ENCODE data around the gene KRT27.

KRT27 gene

DNA sequence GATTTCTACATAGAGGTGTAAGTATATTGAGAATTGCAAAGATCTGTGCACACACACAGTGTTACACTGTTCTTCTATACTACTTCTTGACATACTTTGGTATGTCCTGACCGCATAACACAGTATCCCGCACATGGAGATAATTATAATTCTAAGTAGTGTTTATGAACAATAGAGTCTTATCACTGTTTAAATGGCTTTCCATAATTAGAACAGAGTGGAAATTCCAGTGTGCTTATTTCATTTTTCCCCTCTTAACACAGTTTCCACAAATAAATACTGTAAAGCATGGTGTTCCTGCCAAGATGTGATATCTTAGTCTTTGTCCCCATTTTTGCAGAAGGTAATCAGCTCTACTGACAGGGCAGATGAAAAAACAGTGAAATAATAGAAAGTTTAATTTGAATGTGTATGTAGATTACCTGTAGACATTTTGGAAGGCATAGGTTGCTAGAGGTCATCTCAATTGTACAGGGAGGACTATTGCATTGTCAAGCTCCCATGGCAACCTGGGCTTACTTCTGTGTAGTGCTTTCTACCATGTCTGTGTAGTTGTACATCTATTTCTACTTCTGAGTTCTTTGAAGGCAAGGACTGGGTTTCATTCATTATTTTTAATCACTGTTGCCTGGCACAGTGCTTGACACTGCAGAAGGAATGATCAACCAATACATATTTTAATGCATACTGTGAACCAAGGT is 27.5 kb upstream of the KRT27 start:
- H3K4me1 ChIP-seq (ENCODE audit: control insufficient read depth, insufficient read depth, low read length, unreplicated experiment) = peaks cover 6% of the 10 kb centered on the region
- no peaks in the 10 kb centered on the region for H3K36me3 ChIP-seq (ENCODE audit: insufficient read depth, low read length)
- no peak overlapping the region for H3K4me3 ChIP-seq (ENCODE audit: low read depth, low read length)
- peaks cover 47% of the 10 kb centered on the region for H3K27me3 ChIP-seq (ENCODE audit: insufficient read depth, low read length)
- no peak overlapping the region for H3K27ac ChIP-seq (ENCODE audit: low read depth, low read length)
- no peaks in the 10 kb centered on the region for H3K79me2 ChIP-seq (ENCODE audit: control insufficient read depth, insufficient read depth, low read length, unreplicated experiment)
- no peak overlapping the region for H2AFZ ChIP-seq (ENCODE audit: low read length, unreplicated experiment)

DNA sequence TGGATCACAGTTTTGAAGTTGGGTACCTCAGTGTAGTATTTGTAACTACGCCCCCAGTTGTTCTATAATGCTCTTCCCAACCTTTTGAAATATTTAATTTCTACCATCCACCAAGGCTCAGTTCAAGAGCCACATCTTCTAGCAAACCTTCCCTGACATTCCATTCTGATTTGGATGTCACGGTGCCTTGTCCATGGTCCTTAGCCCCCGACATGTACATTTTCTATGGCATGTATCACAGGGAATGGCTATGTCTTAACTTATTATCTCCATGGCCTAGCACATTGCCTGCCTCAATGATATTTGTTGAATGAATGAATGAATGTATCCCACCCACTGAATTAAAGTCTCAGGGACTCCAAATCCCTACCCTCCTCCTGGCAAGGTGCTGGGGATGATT is 23.8 kb upstream of the KRT27 start:
- Histone ChIP-seq H3K27ac (ENCODE audit: low read depth, low read length) (no peak overlapping the region), H2AFZ (ENCODE audit: low read length, unreplicated experiment) (no peak overlapping the region), H3K36me3 (ENCODE audit: insufficient read depth, low read length) (no peaks in the 10 kb centered on the region), H3K79me2 (ENCODE audit: control insufficient read depth, insufficient read depth, low read length, unreplicated experiment) (no peaks in the 10 kb centered on the region), H3K4me3 (ENCODE audit: low read depth, low read length) (no peak overlapping the region), H3K27me3 (ENCODE audit: insufficient read depth, low read length) (peaks cover 47% of the 10 kb centered on the region), H3K4me1 (ENCODE audit: control insufficient read depth, insufficient read depth, low read length, unreplicated experiment) (peaks cover 6% of the 10 kb centered on the region)

DNA sequence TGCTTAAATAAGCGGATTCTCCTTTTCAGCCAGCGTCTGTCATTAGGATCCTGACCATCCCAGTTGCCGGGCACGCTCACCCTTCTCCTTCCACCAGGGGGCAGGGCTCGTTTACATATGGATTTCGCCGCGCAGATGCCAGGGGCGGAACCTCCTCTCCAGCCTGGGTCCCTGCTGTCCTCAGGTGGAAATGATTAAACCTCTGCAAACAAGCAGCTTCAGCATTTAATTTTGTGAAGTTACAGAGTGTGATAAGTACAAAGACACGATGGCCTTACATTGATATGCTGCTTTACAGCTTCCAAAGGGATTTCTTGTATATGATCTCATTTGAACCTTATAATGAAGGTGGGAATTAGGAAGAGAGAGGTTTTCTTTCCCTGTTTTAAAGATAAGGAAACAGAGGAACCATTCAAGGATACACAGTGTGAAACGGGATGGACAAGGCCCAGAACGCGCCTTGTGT is 21.3 kb upstream of the KRT27 start:
- Histone ChIP-seq H3K4me1 (ENCODE audit: control insufficient read depth, insufficient read depth, low read length, unreplicated experiment) (no peaks in the 10 kb centered on the region), H2AFZ (ENCODE audit: low read length, unreplicated experiment) (no peak overlapping the region), H3K27ac (ENCODE audit: low read depth, low read length) (no peak overlapping the region), H3K4me3 (ENCODE audit: low read depth, low read length) (no peak overlapping the region), H3K36me3 (ENCODE audit: insufficient read depth, low read length) (no peaks in the 10 kb centered on the region), H3K27me3 (ENCODE audit: insufficient read depth, low read length) (peaks cover 58% of the 10 kb centered on the region), H3K79me2 (ENCODE audit: control insufficient read depth, insufficient read depth, low read length, unreplicated experiment) (no peaks in the 10 kb centered on the region)

DNA sequence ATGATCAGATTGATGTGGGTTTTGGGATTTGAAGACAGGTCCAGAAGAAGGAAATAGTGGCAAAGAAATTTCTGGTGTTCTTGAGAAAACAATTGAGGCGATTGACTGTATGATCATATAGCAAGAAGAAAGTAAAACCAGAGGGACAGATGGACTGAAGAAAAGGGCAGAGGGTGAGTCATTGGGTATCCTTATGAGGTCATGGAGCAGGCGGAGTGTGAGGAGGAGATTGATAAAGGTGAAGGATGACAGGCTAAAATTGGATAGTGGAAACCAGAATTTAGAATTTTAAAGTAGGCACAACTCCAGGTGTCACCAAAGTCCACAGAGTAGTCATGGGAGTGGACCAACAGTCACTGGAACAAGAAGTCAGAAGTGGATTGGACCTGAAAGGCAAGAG is 18.8 kb upstream of the KRT27 start:
- Histone ChIP-seq H3K79me2 (ENCODE audit: control insufficient read depth, insufficient read depth, low read length, unreplicated experiment) (no peaks in the 10 kb centered on the region), H3K4me1 (ENCODE audit: control insufficient read depth, insufficient read depth, low read length, unreplicated experiment) (no peaks in the 10 kb centered on the region), H3K27me3 (ENCODE audit: insufficient read depth, low read length) (peaks cover 49% of the 10 kb centered on the region), H2AFZ (ENCODE audit: low read length, unreplicated experiment) (no peak overlapping the region), H3K27ac (ENCODE audit: low read depth, low read length) (no peak overlapping the region), H3K4me3 (ENCODE audit: low read depth, low read length) (no peak overlapping the region), H3K36me3 (ENCODE audit: insufficient read depth, low read length) (no peaks in the 10 kb centered on the region)

DNA sequence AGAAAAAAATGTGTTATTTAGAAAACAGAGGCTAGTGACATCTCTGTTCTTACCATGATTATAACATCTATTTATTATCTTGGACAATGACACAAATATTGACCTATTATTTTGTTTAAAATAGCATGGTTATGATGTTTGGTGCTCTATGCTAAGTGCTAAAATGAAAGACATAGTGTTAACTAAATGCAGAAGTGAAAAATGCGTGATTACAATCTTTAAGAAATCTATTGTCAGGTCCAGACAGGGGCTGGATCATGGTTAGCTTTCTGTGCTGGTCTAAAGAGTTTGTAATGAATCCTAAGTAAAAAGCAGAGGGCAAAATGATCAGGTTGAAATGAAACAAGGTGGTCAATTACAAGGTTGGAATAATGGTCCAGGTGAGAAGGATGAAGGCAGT is 18.0 kb upstream of the KRT27 start:
- Histone ChIP-seq H3K27ac (ENCODE audit: low read depth, low read length) (no peak overlapping the region), H3K36me3 (ENCODE audit: insufficient read depth, low read length) (no peaks in the 10 kb centered on the region), H2AFZ (ENCODE audit: low read length, unreplicated experiment) (no peak overlapping the region), H3K79me2 (ENCODE audit: control insufficient read depth, insufficient read depth, low read length, unreplicated experiment) (no peaks in the 10 kb centered on the region), H3K27me3 (ENCODE audit: insufficient read depth, low read length) (peaks cover 44% of the 10 kb centered on the region), H3K4me1 (ENCODE audit: control insufficient read depth, insufficient read depth, low read length, unreplicated experiment) (no peaks in the 10 kb centered on the region), H3K4me3 (ENCODE audit: low read depth, low read length) (no peak overlapping the region)

DNA sequence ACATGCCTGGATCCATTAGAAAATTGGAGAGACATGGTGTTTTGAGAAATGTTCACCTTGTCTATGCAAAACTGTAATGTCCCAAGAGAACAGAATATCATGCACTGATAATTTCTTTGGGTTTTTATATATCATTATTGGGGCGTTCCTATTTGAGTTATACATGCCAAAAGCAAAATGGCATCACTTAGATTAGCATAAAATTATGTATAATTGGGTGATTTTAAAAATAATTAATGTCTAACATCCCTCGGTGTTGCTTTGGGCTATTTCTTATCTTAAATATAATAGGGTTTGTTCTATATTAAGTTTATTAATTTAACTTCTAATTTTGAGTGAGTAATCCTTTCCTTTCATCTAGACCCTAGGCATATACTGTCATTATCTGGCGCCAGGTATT is 17.5 kb upstream of the KRT27 start, which contains the start of gene KRT28:
KRT28 (minus strand) TSS at position 101 of the 400 bp plus-strand sequence; CDS start at position 35, 66 bp downstream.
- H3K27ac ChIP-seq (ENCODE audit: low read depth, low read length) = no peak within 1 kb of the TSS
- H2AFZ ChIP-seq (ENCODE audit: low read length, unreplicated experiment) = no peak within 1 kb of the TSS
- H3K36me3 ChIP-seq (ENCODE audit: insufficient read depth, low read length) = no peaks in the 10 kb centered on the region
- H3K4me3 ChIP-seq (ENCODE audit: low read depth, low read length) = no peak within 1 kb of the TSS
- H3K27me3 ChIP-seq (ENCODE audit: insufficient read depth, low read length) = peaks cover 42% of the 10 kb centered on the region
- no peaks in the 10 kb centered on the region for H3K79me2 ChIP-seq (ENCODE audit: control insufficient read depth, insufficient read depth, low read length, unreplicated experiment)
- no peaks in the 10 kb centered on the region for H3K4me1 ChIP-seq (ENCODE audit: control insufficient read depth, insufficient read depth, low read length, unreplicated experiment)

DNA sequence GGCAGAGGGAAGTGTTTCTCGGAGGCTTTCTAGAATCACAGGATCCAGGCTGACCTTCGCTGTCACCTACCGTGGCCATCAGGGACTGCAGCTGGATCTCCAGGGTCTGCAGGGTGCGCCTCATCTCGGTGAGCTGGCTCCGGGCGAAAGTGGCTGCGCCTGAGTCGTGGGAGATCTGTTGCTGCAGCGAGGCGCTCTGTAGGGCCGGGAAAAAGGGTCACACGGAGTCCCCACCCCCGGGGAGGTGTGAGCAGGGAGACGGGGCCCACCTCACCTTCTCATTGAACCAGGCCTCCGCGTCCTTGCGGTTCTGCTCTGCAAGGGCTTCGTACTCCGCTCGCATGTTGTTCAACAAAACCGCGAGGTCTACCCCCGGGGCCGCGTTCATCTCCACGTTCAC is 14.5 kb upstream of the KRT27 start:
- no peak overlapping the region for H3K27ac ChIP-seq (ENCODE audit: low read depth, low read length)
- H3K79me2 ChIP-seq (ENCODE audit: control insufficient read depth, insufficient read depth, low read length, unreplicated experiment) = no peaks in the 10 kb centered on the region
- H3K4me1 ChIP-seq (ENCODE audit: control insufficient read depth, insufficient read depth, low read length, unreplicated experiment) = peaks cover 5% of the 10 kb centered on the region
- H2AFZ ChIP-seq (ENCODE audit: low read length, unreplicated experiment) = no peak overlapping the region
- peaks cover 40% of the 10 kb centered on the region for H3K27me3 ChIP-seq (ENCODE audit: insufficient read depth, low read length)
- H3K4me3 ChIP-seq (ENCODE audit: low read depth, low read length) = no peak overlapping the region
- no peaks in the 10 kb centered on the region for H3K36me3 ChIP-seq (ENCODE audit: insufficient read depth, low read length)

DNA sequence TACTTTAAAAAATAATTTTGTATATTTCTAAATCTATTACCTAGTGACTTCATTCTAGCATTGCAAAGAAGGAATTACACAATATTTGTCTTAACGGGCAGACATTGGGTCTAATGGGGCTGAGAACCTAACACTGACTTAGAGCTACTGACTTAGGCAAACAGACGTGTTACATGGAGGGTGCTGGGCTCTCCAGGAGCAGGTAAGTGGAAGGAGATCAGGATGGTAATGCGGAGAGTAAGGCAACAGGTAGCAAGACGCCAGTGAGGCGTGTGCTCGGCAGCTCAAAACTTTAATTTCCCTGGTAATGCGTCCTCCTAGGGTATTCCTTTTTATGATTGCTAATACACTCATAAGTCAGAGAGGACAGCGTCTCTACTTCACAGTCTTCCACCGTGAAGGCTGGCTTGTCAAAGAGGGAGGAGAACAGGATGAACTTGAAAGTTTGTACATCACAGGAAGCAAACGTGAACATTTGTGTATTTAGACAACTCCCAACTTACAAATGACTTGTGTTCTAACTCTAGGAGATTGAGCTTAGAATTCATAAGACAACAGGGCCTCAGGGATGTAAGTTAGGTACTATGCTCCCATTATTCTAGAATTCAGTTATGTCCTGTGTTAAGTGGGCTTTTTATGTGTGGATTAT is 12.8 kb upstream of the KRT27 start:
- Histone ChIP-seq H3K27me3 (ENCODE audit: insufficient read depth, low read length) (peaks cover 26% of the 10 kb centered on the region), H3K27ac (ENCODE audit: low read depth, low read length) (no peak overlapping the region), H3K4me3 (ENCODE audit: low read depth, low read length) (no peak overlapping the region)

DNA sequence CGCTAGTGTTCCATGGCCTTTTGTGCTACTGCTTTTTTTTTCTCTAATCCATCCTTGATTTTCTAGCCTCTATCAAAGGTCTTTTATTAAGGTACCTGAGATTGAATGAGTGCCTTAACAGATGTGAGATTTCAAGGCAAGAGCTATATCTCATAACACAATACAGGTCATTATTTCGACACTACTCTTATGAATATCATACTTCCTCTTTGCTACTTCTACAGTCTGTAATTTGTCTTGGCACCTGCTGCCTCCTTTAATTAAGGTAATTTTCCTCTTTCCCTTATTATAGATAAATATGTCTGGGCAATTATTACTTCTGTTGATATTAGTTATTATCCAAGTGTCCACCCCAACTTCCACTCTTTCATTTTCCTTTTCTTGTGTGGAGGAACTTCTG is 12.1 kb upstream of the KRT27 start:
- Histone ChIP-seq H2AFZ (ENCODE audit: low read length, unreplicated experiment) (no peak overlapping the region), H3K4me3 (ENCODE audit: low read depth, low read length) (no peak overlapping the region), H3K27ac (ENCODE audit: low read depth, low read length) (no peak overlapping the region), H3K36me3 (ENCODE audit: insufficient read depth, low read length) (no peaks in the 10 kb centered on the region), H3K4me1 (ENCODE audit: control insufficient read depth, insufficient read depth, low read length, unreplicated experiment) (peaks cover 5% of the 10 kb centered on the region), H3K27me3 (ENCODE audit: insufficient read depth, low read length) (peaks cover 22% of the 10 kb centered on the region), H3K79me2 (ENCODE audit: control insufficient read depth, insufficient read depth, low read length, unreplicated experiment) (no peaks in the 10 kb centered on the region)

More for the DNA sequence above, 12.8 kb upstream of the KRT27 start:
- Histone ChIP-seq H3K79me2 (ENCODE audit: control insufficient read depth, insufficient read depth, low read length, unreplicated experiment) (no peaks in the 10 kb centered on the region), H3K4me1 (ENCODE audit: control insufficient read depth, insufficient read depth, low read length, unreplicated experiment) (peaks cover 5% of the 10 kb centered on the region), H2AFZ (ENCODE audit: low read length, unreplicated experiment) (no peak overlapping the region), H3K36me3 (ENCODE audit: insufficient read depth, low read length) (no peaks in the 10 kb centered on the region)

DNA sequence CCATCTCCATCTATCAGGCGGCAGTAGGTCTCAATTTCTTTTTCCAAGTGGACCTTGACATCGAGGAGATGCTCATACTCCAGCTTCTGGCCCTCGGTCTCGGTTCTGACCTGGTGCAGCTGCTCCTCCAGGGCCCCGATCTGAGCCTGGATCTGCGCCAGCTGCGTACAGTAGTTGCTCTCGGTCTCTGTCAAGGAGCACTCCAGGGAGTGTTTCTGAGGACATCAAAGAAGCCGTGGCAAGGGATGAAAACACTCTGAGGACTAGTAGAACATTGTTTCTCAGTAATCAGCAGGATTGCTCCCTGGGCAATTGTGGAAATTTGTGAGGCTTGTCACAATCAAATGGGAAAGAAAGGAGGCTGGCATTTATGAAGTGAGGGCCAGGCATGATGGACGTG is 11.5 kb upstream of the KRT27 start:
- no peaks in the 10 kb centered on the region for H3K36me3 ChIP-seq (ENCODE audit: insufficient read depth, low read length)
- H3K27me3 ChIP-seq (ENCODE audit: insufficient read depth, low read length) = peaks cover 17% of the 10 kb centered on the region
- H3K4me1 ChIP-seq (ENCODE audit: control insufficient read depth, insufficient read depth, low read length, unreplicated experiment) = peaks cover 5% of the 10 kb centered on the region
- H2AFZ ChIP-seq (ENCODE audit: low read length, unreplicated experiment) = no peak overlapping the region
- H3K79me2 ChIP-seq (ENCODE audit: control insufficient read depth, insufficient read depth, low read length, unreplicated experiment) = no peaks in the 10 kb centered on the region
- H3K4me3 ChIP-seq (ENCODE audit: low read depth, low read length) = no peak overlapping the region
- H3K27ac ChIP-seq (ENCODE audit: low read depth, low read length) = no peak overlapping the region
